Upper lobe of left lung (tissue), 4 donors: ENCODE results near the gene DLG2.

Source experiments
- CTCF ChIP-seq, 6 experiments: fragments of 450-650 bp in 4 of 6; fragments of 200-600 bp in 2 of 6; sonication (generic) in 2 of 6; IDR thresholded peaks; one replicate each; pipeline ENCODE4 v1.5.1; 2016 to 2019; ENCODE audit warnings: antibody characterized with exemption in 6 of 6
- EP300 ChIP-seq, 4 donors: sonication (generic); formaldehyde crosslinking; IDR thresholded peaks; one replicate each; pipeline ENCODE4 v1.5.1; 2017; ENCODE audit warnings: antibody characterized with exemption in 4 of 4, control low read depth in 2 of 4
- POLR2A ChIP-seq, 4 donors: fragments of 450-650 bp; IDR thresholded peaks; one replicate each; pipeline ENCODE4 v1.5.1; 2016 to 2017; ENCODE audit warnings: antibody characterized with exemption in 4 of 4, mild to moderate bottlenecking in 2 of 4

GRCh38 chr11:85672105-85672902, 45.2 kb upstream of the DLG2 start:
- TF ChIP-seq CTCF (IDR thresholded peaks at IDR 0.05) (no peak), EP300 (IDR thresholded peaks at IDR 0.05) (no peak), POLR2A (IDR thresholded peaks at IDR 0.05) (no peak)
